KMS-11 (cell line): ENCODE data around the gene ASPM.

Source experiments
- H2AFZ ChIP-seq: fragments of 200-600 bp; sonication (generic); 2 replicates; pipeline ENCODE4 v1.6.1; 2016; ENCODE audit warnings: antibody characterized with exemption, mixed run types, low read depth
- H3K27ac ChIP-seq: fragments of 200-600 bp; sonication (generic); 2 replicates; pipeline ENCODE4 v1.6.1; 2016; ENCODE audit warnings: mild to moderate bottlenecking, mixed run types
- H3K27me3 ChIP-seq: fragments of 200-600 bp; sonication (generic); 2 replicates; pipeline ENCODE4 v1.6.1; 2017; ENCODE audit warnings: mild to moderate bottlenecking, low read depth, mixed run types, moderate library complexity; ENCODE audit not compliant: insufficient read depth
- H3K36me3 ChIP-seq: fragments of 200-600 bp; sonication (generic); 2 replicates; pipeline ENCODE4 v1.6.1; 2017; ENCODE audit warnings: mild to moderate bottlenecking, mixed run types; ENCODE audit not compliant: insufficient read depth
- H3K4me1 ChIP-seq: fragments of 200-600 bp; sonication (generic); 2 replicates; pipeline ENCODE4 v1.6.1; 2016; ENCODE audit warnings: mild to moderate bottlenecking, low read depth, mixed run types; ENCODE audit not compliant: poor library complexity, severe bottlenecking
- H3K4me2 ChIP-seq: fragments of 200-600 bp; sonication (generic); 2 replicates; pipeline ENCODE4 v1.7.0; 2016; ENCODE audit warnings: mild to moderate bottlenecking, mixed run types
- H3K4me3 ChIP-seq: fragments of 200-600 bp; sonication (generic); IDR thresholded peaks from 2 replicates; pipeline ENCODE4 v1.6.1; 2017; ENCODE audit warnings: low read depth, low read length, mixed read lengths; ENCODE audit not compliant: insufficient read depth
- H3K79me2 ChIP-seq: fragments of 200-600 bp; sonication (generic); 2 replicates; pipeline ENCODE4 v1.6.1; 2016; ENCODE audit warnings: low read depth, mixed run types; ENCODE audit not compliant: insufficient read depth
- H3K9ac ChIP-seq: fragments of 200-600 bp; sonication (generic); 2 replicates; pipeline ENCODE4 v1.6.1; 2016; ENCODE audit warnings: mild to moderate bottlenecking, mixed run types
- H4K20me1 ChIP-seq: fragments of 200-600 bp; sonication (generic); 2 replicates; pipeline ENCODE4 v1.6.1; 2016; ENCODE audit warnings: mild to moderate bottlenecking, mixed run types; ENCODE audit not compliant: insufficient read depth
- TF ChIP-seq, protein P1 (sequence below): fragments of 200-600 bp; sonication (generic); conservative IDR thresholded peaks from 2 replicates; pipeline ENCODE4 v1.6.1; 2017; ENCODE audit warnings: low read depth, mild to moderate bottlenecking, antibody characterized with exemption, low read length, moderate library complexity, mixed read lengths

The ASPM gene

DNA sequence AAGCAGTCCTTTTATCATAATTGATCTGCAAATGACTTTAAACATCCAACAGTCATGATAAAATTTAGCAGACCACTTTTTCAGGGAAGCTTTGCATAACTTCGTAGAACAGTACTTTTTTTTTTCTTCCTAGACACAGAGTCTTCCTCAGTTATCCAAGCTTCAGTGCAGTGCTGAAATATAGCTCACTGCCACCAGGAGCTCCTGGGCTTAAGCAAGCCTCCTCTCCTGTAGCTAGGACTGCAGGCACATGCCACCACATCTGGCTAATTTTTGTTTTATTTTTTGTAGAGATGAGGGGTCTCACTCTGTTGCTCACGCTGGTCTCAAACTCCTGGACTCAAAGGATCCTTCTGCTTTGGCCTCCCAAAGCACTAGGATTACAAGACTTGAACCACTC is 83.3 kb downstream of the ASPM start:
- Histone ChIP-seq H3K4me2 (no peak overlapping the region), H3K4me1 (no peaks in the 10 kb centered on the region)

DNA sequence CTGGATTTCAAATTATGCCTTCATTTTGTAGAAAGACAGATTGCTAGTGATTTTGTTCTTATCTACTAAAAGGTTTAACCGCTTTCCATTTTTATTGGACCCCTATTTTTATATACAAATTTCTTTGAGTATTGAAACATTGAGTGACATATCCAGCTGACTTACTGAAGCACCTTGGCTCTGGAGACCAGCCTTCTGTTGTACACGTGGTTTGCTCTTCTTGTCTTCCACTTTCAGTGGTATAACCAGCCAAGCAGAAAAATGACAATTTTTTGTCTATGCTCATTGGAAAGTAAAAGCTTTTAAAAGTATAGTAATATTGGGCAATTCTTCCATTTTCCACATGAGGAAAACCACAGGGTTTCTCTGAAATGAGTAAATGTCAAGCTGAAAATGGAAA is 83.8 kb downstream of the ASPM start:
- Histone ChIP-seq H3K27ac (no peak overlapping the region), H3K9ac (no peak overlapping the region), H4K20me1 (no peaks in the 10 kb centered on the region), H3K4me2 (no peak overlapping the region), H3K36me3 (no peaks in the 10 kb centered on the region), H3K4me3 (no peak overlapping the region), H2AFZ (no peak overlapping the region), H3K79me2 (no peaks in the 10 kb centered on the region), H3K27me3 (no peaks in the 10 kb centered on the region), H3K4me1 (no peaks in the 10 kb centered on the region)
- TF ChIP-seq, protein P1, sequence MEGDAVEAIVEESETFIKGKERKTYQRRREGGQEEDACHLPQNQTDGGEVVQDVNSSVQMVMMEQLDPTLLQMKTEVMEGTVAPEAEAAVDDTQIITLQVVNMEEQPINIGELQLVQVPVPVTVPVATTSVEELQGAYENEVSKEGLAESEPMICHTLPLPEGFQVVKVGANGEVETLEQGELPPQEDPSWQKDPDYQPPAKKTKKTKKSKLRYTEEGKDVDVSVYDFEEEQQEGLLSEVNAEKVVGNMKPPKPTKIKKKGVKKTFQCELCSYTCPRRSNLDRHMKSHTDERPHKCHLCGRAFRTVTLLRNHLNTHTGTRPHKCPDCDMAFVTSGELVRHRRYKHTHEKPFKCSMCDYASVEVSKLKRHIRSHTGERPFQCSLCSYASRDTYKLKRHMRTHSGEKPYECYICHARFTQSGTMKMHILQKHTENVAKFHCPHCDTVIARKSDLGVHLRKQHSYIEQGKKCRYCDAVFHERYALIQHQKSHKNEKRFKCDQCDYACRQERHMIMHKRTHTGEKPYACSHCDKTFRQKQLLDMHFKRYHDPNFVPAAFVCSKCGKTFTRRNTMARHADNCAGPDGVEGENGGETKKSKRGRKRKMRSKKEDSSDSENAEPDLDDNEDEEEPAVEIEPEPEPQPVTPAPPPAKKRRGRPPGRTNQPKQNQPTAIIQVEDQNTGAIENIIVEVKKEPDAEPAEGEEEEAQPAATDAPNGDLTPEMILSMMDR: no peak

More for the DNA sequence above, 83.3 kb downstream of the ASPM start:
- no peak overlapping the region for H2AFZ ChIP-seq
- no peaks in the 10 kb centered on the region for H3K36me3 ChIP-seq
- TF ChIP-seq, protein P1: no peak
- H3K4me3 ChIP-seq: no peak overlapping the region
- H3K27ac ChIP-seq: no peak overlapping the region
- H4K20me1 ChIP-seq: no peaks in the 10 kb centered on the region
- H3K79me2 ChIP-seq: no peaks in the 10 kb centered on the region
- no peak overlapping the region for H3K9ac ChIP-seq
- no peaks in the 10 kb centered on the region for H3K27me3 ChIP-seq

DNA sequence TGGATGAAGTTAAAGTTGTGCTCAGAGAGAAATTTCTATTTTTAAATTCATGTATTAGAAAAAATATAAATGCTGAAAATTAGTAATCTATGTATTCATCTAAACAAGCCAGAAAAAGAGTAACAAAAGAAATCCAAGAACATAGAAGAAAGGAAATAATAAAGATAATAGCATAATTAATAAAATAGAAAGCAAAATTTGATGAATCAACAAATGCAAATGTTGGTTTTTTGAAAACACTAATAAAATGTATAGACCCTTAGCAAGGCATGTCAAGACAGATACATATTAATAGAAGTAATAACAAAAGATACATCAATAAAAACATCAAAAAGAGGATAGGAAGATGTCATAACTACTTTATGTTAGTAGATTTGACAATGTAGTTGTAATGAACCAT is 97.4 kb downstream of the ASPM start:
- Histone ChIP-seq H3K4me3 (no peak overlapping the region), H3K27ac (no peak overlapping the region), H3K4me2 (no peak overlapping the region), H2AFZ (no peak overlapping the region), H3K27me3 (no peaks in the 10 kb centered on the region), H3K36me3 (no peaks in the 10 kb centered on the region), H3K9ac (no peak overlapping the region), H4K20me1 (no peaks in the 10 kb centered on the region), H3K79me2 (no peaks in the 10 kb centered on the region), H3K4me1 (no peaks in the 10 kb centered on the region)
- TF ChIP-seq, protein P1: no peak

DNA sequence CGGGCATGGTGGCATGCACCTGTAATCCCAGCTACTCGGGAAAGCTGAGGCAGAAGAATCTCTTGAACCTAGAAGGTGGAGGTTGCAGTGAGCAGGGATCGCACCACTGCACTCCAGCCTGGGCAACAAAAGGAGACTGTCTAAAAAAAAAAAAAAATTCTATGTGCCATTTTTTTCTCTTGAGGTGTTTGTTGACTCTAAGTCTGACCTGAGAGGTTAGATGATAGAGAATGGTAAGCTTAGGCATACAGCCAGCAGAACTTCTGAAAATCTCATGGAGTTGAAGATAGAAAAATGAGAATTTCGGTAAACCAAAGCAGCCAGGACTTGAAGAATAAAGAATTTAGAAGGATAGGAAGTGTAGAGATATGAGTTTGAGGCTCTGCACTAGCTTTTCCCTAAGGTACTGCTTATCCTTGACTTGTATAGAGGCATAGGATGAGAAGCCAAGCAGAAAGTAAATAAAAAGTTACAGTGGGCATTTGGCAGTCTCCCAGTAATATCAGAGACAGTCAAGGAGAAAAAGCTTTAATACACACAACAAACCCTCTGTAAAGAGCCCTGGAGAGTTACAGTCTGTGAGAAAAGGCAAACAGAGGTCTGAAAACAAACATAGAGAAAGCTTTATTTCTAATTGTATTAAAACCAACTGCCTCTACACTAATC is 103.7 kb downstream of the ASPM start:
- Histone ChIP-seq H3K4me2 (no peak overlapping the region), H2AFZ (no peak overlapping the region), H3K79me2 (no peaks in the 10 kb centered on the region), H4K20me1 (no peaks in the 10 kb centered on the region), H3K9ac (no peak overlapping the region), H3K27me3 (no peaks in the 10 kb centered on the region), H3K4me3 (no peak overlapping the region), H3K36me3 (no peaks in the 10 kb centered on the region), H3K27ac (no peak overlapping the region), H3K4me1 (peaks cover 17% of the 10 kb centered on the region)
- TF ChIP-seq, protein P1: no peak
